Stimulated activated CD4-positive, alpha-beta T cell treated with anti-CD3 and anti-CD28 coated beads, Interleukin-1b, Interleukin-23, amount 100 ng/mL, for 1 hour (primary cell): ENCODE results near the gene AMMECR1.

ENCODE experiments used
- DNase-seq, 2 donors: peaks; one replicate each; pipeline ENCODE4 v3.0.0-alpha.2; 2020; ENCODE audit warnings: low read depth in 2 of 2

Gene AMMECR1

GRCh38 chrX:110311437-110312230 is 6.3 kb downstream of the AMMECR1 start:
- DNase-seq = no peak

- no peak for DNase-seq
Measured at GRCh38 chrX:110310896-110311295, 7.0 kb downstream of the AMMECR1 start.

DNA sequence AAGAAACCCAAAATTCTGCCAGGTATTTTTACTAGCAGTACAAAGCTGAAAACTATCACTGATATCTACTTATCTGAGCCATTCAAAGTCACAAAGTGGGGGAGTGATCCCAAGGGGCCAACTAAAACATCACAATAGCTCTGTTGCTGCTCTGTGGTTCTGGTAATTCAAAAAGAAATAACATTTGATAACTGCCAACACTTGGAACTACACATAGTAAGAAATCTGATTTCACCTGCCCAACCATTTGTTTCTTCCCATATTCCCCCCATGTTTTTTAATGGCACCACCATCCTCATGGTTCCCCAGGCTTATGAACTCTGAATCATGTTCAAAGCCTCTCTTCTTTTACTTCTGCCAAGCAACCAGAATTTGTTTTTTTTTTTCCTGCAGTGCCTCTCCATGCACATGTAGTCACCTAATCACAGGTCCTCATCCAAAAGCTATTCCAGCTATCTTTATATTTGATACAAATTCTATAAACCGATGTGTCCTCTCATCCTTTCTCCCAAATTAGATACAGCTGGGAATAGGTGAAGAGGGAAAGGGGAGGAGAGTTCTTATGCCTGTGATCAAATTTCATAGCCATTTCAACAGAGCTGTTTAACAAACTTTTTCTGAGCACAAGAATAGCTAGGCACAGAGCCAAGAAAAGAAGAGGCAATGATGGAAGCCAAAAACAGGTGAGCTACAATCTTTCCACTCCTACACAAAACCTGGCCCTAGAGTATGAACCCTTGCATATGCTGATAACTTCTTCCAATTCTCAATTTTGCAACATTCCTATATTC is 7.7 kb downstream of the AMMECR1 start:
- no peak for DNase-seq

- DNase-seq = no peak
Measured at GRCh38 chrX:110308220-110308619, 9.7 kb downstream of the AMMECR1 start.

DNA sequence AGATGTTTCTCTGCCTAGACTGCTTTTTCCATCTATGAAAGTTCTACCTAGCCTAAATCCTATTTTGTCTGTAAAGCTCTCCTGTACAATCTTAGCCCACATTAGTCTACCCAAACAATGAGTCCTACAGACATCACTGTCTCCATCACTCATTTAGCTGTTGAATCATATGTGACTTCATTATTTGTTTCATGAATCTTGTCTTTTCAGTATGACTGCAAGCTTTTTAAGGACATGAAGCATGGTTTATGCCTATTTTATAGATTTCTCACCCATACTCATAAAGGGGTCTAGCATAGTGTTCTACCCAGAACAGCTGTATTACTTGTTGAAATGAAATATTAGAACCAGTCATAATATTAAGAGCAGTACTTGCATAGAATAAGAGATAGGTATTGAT is 13.0 kb downstream of the AMMECR1 start:
- DNase-seq = no peak

- no peak for DNase-seq
Measured at GRCh38 chrX:110304371-110304770, 13.5 kb downstream of the AMMECR1 start.

GRCh38 chrX:110302975-110303374 is 14.9 kb downstream of the AMMECR1 start:
- no peak for DNase-seq

DNA sequence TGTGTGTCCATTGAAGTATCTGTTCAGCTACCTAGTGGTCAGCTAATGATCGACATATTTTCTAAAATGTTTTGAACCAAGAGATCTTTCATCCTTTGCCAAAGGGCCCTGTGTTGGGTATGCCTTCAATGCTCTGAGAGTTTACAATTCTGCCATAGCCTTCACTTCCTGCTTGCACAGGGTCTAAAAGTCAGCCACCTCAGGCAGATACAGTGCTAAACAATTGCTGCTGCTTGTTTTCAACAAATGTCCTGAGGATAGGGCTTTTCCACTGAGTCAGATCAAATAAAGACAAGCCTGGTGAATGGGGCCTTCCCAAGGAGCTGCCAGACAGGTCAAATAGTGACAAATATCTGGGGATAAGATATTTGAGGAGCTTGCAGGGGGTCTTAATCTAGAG is 16.7 kb downstream of the AMMECR1 start:
- DNase-seq = no peak

DNA sequence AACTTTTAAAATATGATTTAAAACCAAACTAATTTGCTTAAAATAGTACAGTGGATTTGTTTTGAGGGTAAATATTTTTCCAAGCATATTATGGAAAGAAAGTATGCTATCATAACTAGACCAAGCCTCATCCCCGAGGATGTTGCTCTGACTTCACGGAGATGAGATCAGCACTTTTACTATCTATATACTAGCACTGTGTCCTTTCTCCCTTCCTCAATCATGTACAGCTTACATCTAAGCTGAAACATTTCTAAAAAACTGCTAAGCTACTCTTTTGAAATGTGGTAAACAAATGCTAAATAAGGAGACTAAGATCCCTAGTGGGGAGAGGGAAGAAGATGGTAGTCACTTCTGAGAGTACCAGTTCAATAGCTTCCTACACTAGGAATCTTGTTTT is 23.8 kb downstream of the AMMECR1 start:
- no peak for DNase-seq

GRCh38 chrX:110293658-110294057 is 24.2 kb downstream of the AMMECR1 start:
- no peak for DNase-seq

- DNase-seq = no peak
Measured at GRCh38 chrX:110287605-110288004, 30.3 kb downstream of the AMMECR1 start.

DNA sequence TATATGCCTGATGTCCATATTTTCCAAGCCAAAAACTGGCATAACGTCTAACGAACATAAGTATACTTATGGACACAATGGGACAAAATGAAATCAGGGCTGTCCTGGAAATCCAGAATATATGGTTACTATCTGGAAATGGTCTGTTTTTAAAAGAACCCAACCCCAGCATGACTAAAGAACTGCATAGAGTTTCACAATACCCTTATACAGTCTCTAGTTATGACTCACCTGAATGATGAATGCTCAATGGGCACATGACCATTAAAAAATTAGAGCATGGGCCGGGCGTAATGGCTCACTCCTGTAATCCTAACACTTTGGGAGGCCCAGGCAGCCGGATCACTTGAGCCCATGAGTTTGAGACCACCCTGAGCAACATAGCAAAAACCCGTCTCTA is 31.8 kb downstream of the AMMECR1 start:
- no peak for DNase-seq

GRCh38 chrX:110284159-110284558 is 33.7 kb downstream of the AMMECR1 start:
- DNase-seq = no peak

- DNase-seq = no peak
Measured at GRCh38 chrX:110282922-110283321, 35.0 kb downstream of the AMMECR1 start.

DNA sequence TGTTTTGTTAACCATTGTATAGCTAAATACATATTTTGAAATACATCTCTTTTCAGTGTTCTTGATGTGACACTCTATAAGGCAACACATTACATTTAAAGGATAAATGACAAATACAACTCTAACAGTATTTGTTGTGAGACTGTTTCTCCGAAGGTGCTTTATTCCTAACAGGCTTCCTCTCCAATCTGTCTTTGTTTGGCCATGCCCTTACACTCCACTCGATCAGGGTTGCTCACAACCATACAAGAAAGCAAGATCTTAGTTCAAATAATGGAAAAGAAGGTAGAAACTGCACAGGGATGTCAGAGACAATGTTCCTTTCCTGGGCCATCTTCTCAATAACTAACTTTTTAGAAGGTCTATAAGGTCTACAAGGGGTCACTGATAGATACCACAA is 36.5 kb downstream of the AMMECR1 start:
- DNase-seq = no peak

GRCh38 chrX:110280954-110281353 is 36.9 kb downstream of the AMMECR1 start:
- DNase-seq = no peak

DNA sequence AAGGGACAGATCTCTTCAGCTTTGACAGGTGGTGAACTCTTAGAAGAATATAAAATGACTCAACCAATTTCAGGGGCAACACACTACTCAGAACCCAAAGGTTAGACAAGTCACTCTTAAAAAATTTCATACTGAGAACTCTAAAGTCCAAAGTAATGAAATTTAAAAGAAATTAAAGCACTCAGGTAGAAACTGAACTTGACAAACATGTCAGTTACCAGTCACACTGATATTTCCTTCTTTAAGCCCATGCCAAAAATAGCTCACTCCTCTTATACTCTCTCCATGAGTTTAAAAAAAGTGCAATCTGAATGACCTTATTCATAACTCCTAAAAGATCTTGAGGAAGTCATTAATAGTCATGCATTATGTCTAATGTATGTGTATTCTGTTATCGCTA is 40.3 kb downstream of the AMMECR1 start:
- no peak for DNase-seq

DNA sequence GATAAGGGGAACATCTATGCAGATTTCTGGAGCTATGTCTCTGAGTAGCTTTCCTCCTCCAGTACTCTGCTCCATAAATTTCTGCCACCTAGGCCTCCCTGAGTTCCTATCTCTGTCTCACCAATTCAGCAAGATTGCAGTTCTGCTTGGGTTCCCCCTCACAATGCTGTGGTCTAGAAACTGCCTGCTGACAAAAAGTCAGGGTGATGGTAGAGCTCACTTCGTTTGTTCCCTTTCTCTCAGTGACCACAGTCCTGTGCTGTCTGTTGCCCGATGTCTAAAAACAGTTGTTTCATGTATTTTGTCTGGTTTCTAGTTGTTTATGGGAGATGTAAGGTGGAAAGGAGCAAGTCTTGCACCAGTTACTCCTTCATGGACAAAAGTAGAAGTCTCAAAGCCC is 41.1 kb downstream of the AMMECR1 start:
- no peak for DNase-seq

DNA sequence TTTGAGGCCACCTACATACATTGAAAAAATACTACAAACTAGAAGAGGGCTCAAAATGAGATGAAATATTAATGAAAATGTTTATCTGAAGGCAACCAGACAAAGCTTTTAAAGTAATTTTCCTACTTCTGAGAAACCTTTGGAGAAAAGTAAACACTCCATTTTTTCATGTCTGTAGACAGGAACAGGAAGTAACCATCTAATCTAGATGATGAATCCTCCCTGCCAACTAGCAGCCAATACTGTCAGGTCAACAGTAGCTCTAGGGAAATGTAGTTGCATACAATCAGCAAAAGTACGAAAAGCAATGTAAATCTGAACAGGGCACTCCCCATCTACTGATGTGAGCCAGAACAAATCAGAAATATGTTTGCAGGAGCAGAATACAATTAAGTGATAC is 49.0 kb downstream of the AMMECR1 start:
- no peak for DNase-seq

GRCh38 chrX:110268395-110268794 is 49.5 kb downstream of the AMMECR1 start:
- DNase-seq = no peak

DNA sequence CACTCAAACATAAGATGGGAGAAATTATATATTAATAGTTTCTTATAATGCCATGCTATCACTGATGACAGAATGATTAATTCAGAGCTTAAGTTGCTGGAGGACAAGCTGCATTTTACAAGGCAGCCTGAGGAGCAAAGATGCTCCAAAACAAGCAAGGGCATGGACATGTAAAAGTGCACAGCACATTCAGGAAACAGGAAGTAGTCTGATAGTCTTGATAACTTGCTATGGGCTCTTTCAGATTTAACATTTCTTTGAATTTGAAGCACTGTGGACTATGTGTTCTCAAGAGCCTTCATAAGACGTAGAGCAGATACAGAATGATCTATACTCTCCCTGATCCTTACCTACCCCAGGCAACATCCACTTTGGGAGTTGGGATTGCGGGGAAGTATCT is 50.0 kb downstream of the AMMECR1 start:
- DNase-seq = no peak

DNA sequence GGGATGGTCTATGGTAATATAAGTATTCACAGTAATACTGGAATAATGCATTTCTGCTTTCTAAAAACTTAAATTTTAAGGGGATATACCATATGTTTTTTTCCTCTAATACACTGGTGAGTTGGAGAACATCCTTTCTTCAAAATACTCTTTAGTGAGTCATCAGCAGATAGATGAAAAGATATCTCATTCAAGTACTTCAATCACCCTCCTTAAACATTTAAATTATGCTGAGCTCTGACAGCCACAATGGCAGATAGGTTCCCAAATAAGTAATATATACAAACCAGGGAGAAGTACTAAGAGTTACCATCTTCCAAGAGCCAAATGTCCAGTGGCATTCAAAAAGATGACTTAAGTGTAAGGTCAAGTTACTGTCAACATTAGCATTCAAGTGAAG is 52.2 kb downstream of the AMMECR1 start:
- DNase-seq = no peak

DNA sequence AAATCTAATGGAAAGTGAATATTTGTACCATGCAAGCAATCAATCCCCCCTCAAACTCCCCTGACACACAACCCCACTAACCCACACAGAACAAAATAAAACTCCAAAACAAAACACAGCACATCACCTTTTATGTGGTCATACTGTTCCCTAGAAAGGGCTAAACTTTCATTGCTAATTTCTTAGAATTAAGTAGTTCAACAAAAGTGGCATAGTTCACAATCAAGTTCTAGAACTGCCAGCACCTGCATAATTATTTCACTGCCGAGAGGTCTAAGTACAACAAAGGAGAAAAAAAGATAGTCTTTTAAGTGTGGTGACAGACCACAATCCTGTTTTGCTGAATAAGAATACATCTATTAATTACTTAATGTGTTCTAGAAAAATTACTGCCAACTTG is 58.8 kb downstream of the AMMECR1 start:
- no peak for DNase-seq
